NCI-H1436 (cell line): ENCODE data around the gene TAF13.
"Not testable (repeated sequence)": the region's sequence is repeated elsewhere in the genome, so short reads cannot be mapped to it uniquely, and the experiment has no call there.

ENCODE experiments used
- DNase-seq: peaks from one replicate; lab custom pipeline; 2025; lab: John Stamatoyannopoulos, UW

TAF13 gene

DNA sequence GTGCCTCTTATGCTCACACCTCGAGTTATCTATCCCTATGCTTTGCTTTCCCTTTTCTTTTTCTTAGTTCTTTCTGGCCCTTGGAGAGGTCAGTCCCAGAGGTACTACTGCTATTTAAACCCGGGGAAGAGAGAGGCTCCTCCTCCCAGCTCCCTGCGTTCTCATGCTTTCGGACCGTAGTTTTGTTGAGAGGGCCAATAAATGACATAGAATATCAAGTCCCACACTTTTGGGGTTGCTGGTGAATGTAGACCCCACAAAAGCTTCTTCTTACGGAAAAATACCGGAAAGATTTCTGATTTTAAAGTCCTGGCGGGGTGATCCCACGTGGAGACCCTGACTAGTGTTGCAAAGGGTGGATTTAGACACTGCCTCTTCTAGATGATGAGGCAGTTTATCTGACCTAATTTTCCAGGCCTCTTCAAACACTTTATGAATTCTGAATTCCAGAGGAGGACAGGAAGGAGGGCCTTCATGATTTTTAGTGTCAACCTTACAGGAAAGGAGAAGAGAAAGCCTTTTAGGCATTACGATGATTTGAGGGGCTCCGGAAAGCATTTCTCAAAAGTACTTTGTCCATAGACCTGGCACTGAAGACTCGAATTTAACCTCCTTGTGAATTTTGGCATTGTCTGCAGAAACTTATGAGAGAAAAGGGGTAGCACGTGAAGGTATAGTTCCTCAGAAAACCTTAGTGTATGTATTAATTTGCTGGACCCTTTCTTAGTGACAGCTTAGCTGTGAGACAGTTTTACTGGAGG lies 15.5 kb upstream of the TAF13 start:
- no peak for DNase-seq

DNA sequence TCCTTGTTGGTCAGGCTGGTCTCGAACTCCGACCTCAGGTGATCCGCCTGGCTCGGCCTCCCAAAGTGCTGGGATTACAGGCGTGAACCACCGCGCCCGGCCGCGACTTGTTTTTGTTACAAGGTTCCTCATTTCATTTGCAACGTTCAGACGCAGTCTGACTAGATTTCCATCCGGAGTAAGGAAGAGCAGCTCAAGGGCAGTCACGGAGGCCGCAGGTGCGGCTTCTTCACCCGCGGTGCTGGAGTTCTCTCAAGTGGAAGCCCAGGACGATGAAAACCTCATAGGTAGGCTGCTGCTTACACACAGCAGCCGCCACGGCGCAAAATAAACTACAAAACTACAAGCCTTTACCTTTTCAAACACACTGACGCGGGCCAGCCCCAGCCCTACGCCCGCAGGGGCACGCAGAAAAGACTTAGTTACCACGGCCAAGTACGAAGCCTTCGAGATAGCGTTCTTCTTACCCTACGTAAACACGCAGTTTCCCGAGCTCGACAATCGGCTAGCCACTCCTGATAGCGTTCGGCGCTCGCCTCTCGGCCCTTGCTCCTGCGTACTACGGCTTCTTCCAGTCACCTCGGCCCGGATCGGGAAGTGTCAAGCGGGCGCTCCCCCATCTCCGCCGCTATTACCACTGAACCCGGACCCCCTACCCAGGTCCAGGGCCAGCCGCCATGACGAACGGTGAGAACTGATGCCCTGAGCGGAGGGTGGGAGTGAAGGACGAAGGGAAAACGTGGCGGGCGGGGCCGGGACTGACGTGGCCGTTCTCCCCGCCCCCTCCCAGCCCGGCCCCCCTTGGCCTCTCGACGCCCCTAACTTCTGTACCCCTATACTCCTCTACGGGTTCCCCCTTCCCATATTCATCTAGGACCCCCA lies 14.6 kb upstream of the TAF13 start, which contains the start of gene TMEM167B:
TMEM167B (plus strand) TSS at position 569 of the 882 bp plus-strand sequence; CDS start at position 678, 109 bp downstream.
- peak; percentile 81 for DNase-seq

DNA sequence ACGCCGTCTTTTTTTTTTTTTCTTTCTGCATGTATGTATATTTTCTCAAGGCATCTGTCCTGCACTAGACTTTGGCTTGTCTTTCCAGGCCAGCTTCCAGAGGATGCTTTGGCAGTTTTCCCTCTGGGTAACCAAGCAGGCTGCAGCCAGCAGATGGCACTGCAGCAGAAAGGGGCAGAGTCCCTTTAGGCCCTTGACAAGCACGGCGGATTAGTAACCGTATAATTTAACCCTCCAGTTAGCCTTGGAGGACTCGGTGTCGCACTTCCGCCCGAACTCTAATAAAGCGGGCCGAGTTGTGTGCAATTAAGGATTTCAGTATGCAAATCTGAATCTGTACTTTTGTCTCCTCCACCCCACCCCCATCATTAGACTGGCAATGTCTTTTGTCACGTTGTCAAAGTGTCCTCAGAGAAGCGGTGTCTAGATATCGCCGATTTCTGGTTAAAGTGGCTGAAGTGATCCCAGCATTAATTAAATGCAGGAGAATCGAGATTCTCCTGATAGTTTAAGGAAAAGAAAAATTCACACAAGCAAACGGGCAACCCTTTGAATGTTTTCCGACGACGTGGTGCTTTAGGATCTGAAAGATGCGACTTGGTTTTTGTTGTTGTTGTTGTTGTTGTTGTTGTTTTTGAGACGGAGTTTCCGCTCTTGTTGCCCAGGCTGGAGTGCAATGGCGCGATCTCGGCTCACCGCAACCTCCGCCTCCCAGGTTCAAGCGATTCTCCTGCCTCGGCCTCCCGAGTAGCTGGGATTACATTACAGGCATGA lies 13.6 kb upstream of the TAF13 start:
- DNase-seq, result peak; percentile 86

DNA sequence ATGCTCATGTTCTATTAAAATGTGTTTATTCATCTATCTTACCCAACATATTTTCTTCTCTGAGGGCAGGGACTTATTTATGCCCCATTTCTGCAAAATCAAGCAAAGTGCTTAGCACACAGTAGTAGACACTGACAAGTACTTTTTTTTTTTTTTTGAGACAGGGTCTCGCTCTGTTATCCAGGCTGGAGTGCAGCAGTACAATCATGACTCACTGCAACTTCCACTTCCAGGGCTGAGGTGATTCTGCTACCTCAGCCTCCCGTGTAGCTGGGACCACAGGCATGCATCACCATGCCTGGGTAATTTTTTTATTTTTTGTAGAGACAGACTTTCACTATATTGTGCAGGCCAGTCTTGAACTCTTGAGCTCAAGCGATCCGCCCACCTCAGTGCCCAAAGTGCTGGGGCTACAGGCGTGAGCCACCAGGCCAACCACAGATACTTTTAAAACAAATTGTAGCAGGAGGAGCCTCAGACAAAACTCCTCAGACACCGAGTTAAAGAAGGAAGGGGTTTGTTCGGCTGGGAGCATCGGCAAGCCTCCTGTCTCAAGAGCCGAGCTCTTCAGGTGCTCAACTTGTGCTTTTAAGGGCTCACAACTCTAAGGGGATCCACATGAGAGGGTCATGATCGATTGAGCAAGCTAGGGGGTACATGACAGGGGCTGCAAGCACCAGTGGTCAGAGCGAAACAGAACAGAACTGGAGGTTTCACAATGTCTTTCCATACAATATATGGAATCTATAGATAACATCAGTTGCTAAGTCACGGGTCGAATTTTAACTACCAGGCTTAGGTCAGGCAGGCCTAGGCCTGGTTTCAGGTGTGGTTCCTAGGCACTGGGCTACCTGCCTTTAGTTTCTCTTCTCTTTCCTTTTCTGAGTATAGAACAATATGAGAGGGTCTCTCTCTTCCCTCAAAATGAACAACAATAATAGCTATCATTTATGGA lies 9.0 kb upstream of the TAF13 start:
- DNase-seq, result no peak

DNA sequence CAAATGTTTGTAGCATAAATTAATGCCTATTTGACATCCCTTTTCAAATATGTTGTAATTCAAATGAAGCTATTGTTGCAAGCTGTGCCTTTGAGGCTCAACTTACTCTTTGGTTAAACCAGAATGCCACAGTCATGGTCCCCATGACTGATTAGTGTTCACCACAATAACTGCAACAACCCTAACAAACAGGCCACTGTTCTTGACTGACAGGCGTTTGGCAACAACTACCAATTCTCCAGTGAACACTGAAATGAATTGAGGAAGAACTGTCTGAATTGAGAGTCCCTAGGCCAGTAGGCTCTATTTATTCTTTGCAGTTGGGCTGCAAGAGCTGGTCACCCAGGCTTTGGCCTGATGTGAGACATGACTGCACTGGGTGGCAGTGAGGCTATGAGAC lies 8.1 kb upstream of the TAF13 start:
- no peak for DNase-seq

DNA sequence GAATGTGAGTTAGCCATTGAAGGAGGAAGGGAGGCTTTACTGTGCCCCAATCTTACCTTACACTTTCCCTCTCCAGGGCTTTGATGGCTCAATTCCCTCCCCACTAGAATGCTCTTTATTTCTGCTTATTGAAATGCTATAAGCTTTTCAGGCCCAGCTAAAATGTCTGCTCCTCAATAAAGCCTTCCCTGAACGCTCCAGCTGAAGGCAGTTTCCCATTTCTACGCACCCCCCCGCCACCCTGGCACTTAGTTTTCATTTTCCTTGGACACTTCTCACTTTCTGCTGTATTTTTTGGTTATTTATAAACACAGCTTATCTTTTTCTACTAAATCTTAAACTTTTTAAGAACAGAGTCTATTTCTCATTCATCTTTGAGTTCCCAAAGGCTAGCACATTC lies 7.7 kb upstream of the TAF13 start:
- no peak for DNase-seq

DNA sequence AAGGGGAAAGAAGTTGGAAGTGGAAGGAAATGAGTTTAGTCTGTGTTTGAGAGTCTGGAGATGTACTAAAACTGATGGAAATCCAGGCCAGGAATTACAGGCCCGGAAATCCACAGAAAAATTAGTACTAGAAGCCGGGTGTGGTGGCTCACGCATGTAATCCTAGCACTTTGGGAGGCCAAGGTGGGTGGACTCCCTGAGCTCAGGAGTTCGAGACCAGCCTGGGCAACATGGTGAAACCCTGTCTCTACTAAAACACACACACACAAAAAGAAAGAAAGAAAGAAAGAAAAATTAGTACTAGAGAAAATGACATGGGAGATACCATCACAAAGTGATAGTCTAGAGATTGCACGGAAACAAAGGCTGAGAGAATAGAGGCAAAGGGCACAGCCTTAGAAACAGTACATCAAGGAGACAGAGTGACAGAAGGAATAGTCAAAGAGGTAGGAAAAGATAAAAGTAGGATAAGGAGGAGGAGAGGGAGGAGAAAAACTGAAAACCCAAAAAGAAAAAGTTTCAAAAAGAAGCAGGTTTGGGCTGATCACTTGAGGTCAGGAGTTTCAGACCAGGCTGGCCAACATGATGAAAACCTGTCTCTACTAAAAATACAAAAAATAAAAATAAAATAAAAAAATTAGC lies 4.8 kb upstream of the TAF13 start:
- DNase-seq, result no peak

DNA sequence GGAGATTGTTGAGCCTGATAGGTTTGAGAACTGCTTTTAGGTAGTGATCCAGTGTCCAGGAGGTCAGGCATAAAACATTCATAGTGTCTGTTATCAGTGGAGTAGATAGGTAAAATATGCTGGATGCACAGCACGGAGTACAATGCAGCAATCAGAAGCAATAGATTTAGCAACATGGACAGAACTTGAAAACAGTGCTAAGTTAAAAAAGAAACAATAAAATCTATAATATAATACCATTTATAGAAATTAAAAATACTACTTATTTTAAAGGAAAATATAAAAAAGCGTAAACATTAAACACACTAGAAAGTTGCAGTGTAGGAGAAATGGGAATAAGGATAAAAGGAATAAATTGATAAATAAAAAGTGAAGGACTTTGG lies 3.4 kb upstream of the TAF13 start:
- DNase-seq, result no peak

DNA sequence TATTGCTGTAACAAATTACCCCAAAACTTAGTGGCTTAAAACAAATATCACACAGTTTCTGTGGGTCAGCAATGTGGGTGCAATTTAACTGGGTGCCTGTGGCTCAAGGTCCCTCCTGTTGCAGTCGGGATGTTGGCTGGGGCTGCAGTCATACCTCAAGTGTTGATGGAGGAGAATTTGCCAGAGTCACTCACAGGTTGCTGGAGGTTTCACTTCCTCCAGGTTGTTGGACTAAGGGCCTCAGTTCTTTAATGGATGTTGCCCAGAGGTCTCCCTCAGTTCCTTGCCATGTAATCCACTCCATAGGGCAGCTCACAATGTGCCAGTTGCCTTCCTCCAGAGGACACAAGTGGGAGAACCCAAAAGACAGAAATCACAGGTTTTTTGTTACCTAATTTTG lies 2.5 kb upstream of the TAF13 start:
- DNase-seq, result no peak

DNA sequence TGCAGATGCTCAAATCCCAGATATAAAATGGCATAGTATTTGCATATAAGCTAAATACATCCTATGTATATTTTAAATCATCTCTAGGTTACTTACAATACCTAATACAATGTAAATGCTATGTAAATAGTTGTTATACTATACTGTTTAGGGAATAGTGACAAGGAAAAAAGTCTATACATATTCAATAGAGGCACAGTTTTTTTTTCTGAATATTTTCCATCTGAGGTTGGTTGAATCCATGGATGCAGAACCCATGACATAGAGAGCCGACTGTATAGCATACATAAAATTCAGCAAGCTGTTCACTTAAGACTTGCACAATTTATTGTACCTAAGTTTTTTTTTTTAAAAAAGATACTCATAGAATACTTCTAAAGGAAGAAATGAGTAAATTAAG lies 6.5 kb downstream of the TAF13 start:
- DNase-seq, result no peak

DNA sequence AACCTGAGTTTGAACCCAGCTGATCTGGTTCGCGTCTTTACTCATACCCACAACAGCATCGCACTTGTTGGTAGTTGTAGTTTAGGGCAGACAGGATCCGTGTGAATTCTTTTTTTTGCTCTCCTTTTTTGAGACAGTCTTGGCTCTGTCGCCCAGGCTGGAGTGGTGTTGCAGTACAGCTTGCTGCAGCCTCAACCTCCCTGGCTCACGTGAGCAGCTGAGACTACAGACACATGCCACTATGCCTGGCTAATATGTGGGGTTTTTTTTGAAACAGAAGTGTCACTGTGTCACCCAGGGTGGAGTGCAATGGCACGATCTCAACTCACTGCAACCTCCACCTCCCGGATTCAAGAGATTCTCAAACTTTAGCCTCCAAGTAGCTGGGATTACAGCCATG lies 7.9 kb downstream of the TAF13 start:
- DNase-seq, result no peak

DNA sequence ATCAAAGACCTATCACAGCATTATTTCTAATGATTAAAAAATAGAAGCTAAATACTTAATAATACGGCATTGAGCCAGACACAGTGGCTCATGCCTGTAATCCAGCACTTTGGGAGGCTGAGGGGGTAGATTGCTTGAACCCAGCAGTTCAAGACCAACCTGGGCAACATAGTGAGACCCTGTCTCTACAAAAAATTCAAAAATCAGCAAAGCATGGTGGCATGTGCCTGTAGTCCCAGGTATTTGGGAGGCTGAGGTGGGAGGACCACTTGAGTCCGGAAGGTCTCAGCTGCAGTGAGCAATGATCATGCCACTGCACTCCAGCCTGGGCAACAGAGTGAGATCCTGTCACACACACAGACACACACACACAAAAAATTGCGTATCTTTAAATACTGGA lies 10.7 kb downstream of the TAF13 start:
- no peak for DNase-seq

DNA sequence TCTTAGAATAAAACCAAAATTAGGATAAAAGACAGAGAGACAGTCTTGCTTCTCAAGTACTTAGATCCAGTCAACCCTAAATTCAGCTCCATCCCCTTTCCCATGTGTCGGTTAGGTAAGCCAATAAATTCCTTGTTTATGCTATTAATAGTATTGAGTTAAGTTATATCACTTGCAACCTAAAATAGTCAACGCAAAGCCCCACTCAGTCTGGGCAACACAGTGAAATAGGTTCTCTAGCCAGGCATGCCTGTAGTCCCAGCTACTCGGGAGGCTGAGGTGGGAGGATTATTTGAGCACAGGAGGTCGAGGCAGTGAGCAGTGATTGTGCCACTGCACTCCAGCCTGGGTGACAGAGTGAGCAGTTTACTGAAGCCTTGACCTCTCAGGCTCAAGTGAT lies 14.6 kb downstream of the TAF13 start:
- no peak for DNase-seq

DNA sequence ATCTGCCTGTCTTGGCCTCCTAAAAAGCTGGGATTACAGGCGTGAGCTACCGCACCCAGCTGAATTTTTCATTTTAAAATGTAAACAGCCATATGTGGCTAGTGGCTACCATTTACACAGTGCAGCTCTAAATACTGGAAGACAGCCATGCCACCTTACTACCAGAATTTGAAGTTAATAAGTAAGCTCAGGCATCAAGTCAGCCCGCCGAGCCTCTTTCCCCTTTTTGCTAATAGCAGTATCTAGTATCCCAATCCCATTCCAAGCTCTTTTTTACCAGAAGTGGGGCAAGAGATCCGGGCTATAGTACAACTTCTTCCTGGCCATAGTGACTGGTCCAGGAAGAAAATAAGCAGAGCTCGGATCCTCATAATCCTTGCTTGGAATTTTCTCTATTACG lies 15.1 kb downstream of the TAF13 start:
- no peak for DNase-seq

DNA sequence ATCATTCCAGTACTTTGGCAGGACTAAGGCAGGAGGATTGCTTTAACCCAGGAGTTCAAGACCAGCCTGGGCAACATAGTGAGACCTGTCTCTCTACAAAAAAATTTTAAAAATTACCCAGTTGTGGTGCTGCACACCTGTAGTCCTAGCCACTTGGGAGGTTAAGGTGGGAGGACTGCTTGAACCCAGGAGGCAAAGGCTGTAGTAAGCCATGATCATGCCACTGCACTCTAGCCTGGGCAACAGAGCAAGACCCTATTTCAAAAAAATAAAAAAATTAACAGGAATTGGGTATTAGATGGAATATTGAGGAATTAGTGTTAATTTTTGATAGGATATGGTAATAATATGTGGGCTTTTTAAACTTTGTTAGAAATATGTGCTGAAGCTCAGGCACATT lies 16.8 kb downstream of the TAF13 start:
- DNase-seq, result no peak

DNA sequence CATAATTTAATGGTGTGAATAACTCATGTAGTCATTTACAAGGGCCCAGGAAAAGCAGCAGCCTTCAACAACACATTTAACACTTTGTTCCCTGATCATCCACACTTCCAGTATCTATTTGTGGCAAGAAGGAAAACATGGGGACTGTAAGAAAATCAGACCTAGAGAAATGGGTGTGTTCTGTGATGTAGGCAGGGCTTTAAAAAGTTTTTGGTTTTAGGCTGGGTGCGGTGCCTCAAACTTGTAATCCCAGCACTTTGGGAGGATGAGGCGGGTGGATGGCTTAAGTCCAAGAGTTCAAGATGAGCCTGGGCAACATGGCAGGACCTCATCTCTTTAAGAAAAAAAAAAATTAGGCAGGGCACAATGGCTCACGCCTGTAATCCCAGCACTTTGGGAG lies 19.7 kb downstream of the TAF13 start:
- DNase-seq, result no peak

DNA sequence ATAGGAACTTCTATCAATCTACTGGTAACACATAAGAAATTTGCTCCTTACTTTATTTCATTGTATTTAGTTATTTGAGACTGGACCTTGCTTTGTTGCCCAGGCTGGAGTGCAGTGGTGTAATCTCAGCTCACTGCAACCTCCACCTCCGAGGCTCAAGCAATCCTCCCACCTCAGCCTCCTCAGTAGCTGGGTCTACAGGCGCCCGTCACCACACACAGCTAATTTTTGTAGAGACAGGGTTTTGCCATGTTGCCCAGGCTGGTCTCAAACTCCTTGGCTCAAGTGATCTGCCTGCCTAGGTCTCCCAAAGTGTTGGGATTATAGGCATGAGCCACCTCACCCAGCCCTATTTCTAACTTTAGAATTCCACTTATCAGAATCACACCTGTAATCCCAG lies 23.7 kb downstream of the TAF13 start:
- DNase-seq, result not testable (repeated sequence)

DNA sequence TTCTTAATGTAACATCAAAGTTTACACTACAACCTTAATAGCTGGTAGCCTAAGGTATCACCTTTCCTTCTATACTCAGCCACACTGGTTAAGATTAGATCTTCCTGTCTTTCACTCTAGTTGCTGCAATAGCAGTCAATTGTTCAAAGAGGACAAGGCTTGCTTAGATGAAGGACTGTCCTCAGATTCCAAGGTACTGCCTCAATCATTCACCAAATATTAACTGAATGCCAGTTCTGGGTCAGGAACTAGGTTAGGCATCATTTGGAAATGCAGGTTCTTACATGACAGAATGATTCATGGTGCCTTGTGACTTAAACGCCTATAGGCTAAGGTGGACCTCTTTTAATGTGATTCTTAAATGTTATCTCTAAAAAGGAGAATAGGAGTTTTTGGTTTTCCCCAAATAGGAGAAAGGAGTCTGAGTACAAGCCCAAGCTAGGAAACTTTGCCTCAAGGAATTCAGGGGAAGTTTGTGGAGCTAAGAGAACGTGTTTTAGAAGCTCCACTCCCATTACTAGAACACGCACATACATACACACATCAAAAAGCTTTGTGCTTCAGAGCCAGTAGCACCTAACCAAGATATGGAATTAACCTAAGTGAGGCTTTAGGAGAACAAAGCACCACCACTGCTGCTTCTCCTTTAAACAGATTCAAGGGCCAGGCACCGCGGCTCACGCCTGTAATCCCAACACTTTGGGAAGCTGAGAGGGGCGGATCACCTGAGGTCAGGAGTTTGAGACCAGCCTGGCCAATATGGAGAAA lies 25.4 kb downstream of the TAF13 start:
- no peak for DNase-seq

DNA sequence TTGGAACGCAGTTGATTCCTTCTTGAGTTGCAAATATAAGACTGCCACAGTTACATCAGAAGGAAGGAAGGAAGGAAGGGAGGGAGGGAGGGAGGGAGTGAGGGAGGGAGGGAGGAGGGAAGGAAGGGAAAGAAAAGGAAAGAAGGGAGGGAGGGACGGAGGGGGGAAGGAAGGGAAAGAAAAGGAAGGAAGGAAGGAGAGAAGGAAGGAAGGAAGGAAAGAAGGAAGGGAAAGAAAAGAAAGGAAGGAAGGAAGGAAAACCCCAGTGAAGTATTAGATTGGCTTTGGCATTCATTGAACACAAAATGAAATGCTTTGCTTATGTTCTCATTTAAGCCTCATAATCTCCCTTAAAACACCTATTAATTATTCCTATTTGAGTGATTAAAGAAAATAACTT lies 27.5 kb downstream of the TAF13 start:
- DNase-seq, result no peak

DNA sequence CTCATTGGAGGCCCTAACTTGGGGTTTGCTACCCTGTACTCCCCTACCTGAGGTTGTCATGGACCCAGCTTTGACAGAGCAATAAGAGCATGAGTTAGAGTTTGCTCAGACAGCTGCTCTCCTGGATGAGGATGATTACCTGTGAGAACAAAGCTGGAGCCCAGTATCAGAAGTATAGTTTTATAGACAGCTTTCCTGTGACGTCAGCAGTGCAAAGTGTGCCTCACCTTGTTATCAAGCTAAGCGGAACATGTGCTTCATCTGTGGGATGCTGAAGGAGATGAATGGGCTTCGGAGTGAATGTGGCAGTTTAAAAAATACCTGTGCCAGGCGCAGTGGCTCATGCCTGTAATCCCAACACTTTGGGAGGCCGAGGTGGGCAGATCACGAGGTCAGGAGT lies 28.5 kb downstream of the TAF13 start:
- no peak for DNase-seq
